NK-92 (cell line): ENCODE measurements around the gene MTFR2.
"Not testable (repeated sequence)": the region's sequence is repeated elsewhere in the genome, so short reads cannot be mapped to it uniquely, and the experiment has no call there.

ENCODE experiments used
- DNase-seq: peaks from one replicate; lab custom pipeline; 2025; ENCODE audit not compliant: unreplicated experiment; lab: John Stamatoyannopoulos, UW

MTFR2 gene

DNA sequence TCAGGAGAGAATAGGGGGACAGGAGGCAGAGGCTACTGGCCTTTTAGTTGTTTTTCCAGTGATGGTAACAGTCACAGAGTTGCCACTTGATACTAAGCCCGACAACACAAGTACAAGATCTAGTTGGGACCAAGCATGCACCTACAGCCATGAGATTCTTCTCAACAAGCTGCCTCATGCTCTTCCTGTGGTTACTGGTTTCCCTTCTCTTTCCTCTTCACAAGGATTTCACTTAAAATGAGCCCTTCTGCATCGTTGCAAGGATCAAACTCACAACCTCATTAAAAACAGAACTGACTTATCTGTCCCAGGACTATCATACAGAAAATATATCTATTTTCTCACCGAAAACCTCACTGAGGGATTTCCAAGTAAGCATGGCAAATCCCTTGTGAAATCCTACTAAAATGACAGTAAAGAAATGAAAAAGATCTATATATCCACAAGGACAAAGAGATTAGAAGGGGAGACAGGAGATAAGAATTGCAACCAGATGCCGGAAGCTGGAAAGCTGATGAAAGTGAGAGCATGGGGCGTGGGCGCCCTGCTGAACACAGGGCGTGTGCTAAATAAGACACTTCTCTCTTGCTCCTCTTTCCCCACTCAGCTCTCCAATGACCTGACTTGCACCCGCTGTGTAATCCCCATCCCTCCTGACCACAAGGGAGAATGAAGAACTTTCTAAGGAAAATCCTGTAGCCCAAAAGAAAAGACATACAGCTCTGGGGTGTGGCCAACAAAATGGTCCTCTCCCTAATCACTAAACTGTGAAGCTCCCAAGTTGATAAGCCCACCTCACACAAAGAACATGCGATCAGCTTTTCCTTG, 13.4 kb downstream of the MTFR2 start:
- DNase-seq, result no peak

- DNase-seq, result no peak
Observed at GRCh38 chr6:136235233-136235564, 14.9 kb downstream of the MTFR2 start.

GRCh38 chr6:136232701-136233100, 17.4 kb downstream of the MTFR2 start:
- no peak for DNase-seq

DNA sequence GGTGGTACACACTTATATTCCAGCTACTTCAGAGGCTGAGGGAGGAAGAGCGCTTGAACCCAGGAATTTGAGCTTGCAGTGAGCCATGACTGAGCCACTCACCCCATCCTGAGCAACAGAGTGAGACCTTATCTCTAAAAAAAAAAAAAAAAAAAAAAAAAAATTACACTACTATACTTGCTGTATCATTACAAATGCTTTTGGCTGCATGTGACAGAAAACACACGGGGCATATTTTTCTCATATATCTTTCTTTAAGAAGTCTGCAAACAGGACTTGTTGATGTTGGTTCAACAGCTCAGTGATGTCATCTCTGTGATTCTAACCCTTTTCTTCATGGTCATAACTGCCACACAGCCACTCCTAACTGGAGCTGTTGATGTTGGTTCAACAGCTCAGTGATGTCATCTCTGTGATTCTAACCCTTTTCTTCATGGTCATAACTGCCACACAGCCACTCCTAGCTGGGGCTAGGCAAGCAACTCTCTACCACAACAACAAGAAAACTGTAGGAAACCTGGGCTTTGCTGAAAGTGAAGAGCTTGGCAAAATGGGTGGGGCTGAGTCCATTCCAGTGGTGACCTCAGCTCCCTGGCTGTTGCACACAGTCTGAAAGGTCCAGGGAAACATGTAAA, 19.8 kb downstream of the MTFR2 start:
- DNase-seq, result no peak

DNA sequence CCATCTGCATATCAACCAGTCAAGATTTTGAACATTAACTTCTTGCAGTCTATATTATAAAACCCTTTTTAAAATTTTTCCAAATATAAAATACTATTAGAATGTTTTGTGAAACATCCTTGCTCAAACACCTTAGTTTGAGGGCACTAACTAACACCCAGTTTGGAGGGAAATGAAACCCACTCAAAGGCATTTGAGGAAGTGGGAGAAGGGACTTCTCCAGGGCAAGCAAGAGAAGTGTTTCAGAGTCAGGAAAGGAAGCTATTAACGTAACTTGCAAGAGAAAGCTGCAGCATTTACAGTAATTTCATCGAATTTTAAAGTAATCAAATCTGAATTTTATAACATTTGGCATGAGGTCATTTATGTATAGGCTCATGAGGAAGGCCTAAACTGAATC, 21.3 kb downstream of the MTFR2 start:
- no peak for DNase-seq

- DNase-seq, result no peak
Observed at GRCh38 chr6:136226674-136227377, 23.3 kb downstream of the MTFR2 start.

DNA sequence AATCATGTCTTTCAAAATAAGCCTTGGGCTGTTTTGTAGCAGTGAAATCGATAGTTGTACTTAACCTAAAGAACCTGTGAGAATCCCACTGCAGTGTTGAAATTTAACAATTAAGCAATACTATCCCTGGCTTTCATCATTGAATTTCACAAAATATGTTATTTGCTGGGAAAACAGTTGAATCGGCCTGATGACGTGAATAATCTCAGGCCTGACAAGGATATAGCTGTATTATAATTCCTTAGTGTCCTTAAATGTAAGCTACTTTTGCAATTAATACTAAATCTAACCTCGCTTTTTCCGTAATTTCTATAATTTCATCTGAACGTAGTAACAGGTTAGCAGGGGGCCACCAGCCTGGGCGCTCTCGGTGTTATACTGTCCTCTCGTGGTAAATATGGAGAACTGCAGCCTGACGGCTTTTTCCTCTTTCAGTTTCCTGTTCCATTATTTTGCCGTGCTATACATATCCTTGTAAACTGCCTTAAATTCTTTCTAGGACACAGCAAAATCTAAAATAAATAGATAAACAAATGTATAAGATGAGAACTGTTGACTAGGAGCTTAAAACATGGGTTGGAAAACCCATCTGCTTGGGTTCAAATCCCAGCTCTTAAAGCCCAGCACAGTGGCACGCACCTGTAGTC, 24.0 kb downstream of the MTFR2 start:
- no peak for DNase-seq

DNA sequence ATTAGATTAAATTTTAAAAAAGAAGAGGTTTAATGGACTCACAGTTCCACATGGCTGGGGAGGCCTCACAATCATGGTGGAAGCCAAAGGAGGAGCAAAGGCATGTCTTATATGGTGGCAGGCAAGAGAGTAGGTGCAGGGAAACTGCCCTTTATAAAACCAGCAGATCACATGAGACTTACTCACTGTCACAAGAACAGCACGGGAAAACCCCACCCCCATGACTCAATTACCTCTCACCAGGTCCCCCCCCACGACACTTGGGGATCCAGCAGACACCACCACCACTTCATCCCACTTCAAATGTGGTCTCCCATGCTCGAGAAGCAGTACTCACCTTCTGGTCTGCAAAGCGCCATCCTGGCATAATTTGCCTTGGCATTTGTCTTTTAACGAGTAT, 24.6 kb downstream of the MTFR2 start:
- no peak for DNase-seq

DNA sequence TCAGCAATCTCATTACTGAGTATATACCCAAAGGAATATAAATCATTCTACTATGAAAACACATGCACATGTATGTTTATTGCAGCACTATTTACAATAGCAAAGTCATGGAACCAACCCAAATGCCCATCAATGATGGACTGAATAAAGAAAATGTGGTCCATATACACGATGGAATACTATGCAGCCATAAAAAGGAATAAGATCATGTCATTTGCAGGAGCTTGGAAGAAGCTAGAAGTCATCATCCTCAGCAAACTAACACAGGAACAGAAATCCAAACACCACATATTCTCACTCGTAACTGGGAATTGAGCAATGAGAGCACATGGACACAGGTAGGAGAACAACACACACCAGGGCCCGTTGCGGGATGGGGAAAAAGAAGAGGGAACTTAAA, 25.1 kb downstream of the MTFR2 start:
- DNase-seq, result not testable (repeated sequence)

GRCh38 chr6:136216503-136217401, 33.4 kb downstream of the MTFR2 start:
- no peak for DNase-seq

- no peak for DNase-seq
Observed at GRCh38 chr6:136213853-136214252, 36.3 kb downstream of the MTFR2 start.

DNA sequence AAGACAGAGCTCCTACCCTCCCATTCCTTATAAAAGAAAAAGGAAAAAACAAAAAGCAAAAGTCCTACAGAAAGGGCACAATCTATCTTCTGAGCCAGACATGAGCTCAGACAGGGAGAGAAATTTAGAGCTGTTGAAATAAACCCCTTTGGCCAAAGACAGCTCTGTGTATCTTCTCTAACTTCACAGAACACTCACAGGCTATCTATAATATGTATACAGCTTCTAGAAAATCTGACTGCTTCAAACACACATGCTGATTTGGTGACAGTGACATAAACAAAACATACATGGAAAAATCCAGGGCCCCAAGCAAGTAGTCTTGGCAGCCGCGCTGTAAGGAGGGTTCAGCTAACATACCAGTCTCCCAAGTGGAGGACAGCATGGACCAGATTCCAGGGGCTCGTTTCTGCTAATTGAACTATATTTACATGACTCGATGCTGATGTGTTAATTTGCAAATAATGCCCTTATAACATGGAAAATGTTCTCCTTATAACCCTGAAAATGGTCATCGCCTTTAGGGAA, 37.0 kb downstream of the MTFR2 start:
- no peak for DNase-seq

GRCh38 chr6:136212608-136213007, 37.5 kb downstream of the MTFR2 start:
- no peak for DNase-seq

GRCh38 chr6:136210398-136211165, 39.5 kb downstream of the MTFR2 start:
- no peak for DNase-seq

DNA sequence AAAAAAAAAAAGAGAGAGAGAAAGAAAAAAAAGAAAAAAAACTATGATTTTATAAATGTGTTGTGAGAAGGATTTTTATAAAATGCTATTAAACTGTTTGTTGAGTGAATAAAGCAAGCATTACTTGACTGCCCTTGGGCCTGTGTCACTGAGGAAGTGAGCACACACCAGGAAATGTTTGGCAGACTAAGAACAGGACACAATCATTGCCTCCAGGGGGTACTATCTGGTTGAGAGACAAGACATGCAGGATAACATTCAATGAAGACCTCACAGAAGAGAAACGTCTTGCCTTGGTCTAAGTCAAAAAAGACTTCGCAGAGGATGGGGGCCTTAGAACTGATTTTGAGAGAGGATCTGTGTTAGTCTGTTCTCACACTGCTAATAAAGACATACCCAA, 40.6 kb downstream of the MTFR2 start:
- DNase-seq, result no peak

- no peak for DNase-seq
Observed at GRCh38 chr6:136208783-136209182, 41.3 kb downstream of the MTFR2 start.

- DNase-seq, result no peak
Observed at GRCh38 chr6:136201732-136202131, 48.4 kb downstream of the MTFR2 start.

- DNase-seq, result no peak
Observed at GRCh38 chr6:136192902-136193301, 57.2 kb downstream of the MTFR2 start.

GRCh38 chr6:136191606-136192312, 58.4 kb downstream of the MTFR2 start:
- DNase-seq, result no peak
